Liver (tissue), 9 donors: Measurements from ENCODE around the gene HEATR3. TPM values are rescaled to one million over a fixed set of nuclear protein-coding genes. Genes with fewer than 3 reads are reported as not detected.
A peak's percentile ranks its signal among the peaks of the same experiment; 100 is the strongest.

Source experiments
- DNase-seq: peaks from one replicate; pipeline ENCODE4 v3.0.0-alpha.2; 2017; ENCODE audit warnings: low spot score
- H3K27ac ChIP-seq, 2 donors: one replicate each; pipeline ENCODE4 v1.7.0; 2013; ENCODE audit warnings: inconsistent platforms in 2 of 2, low read length in 2 of 2, control low read depth in 1 of 2, low read depth in 1 of 2, mild to moderate bottlenecking in 1 of 2
- H3K27me3 ChIP-seq, 4 donors: one replicate each; pipeline versions ENCODE4 v1.6.1 to v1.7.0; 2013; ENCODE audit warnings: low read length in 3 of 4, inconsistent platforms in 1 of 4, mild to moderate bottlenecking in 1 of 4, moderate library complexity in 1 of 4; ENCODE audit not compliant: control insufficient read depth in 4 of 4, insufficient read depth in 4 of 4
- H3K36me3 ChIP-seq, 4 donors: one replicate each; pipeline versions ENCODE4 v1.6.1 to v1.7.0; 2013; ENCODE audit warnings: low read length in 3 of 4, mild to moderate bottlenecking in 3 of 4, low read depth in 1 of 4, moderate library complexity in 1 of 4; ENCODE audit not compliant: control insufficient read depth in 4 of 4, insufficient read depth in 3 of 4
- H3K4me1 ChIP-seq, 4 donors: one replicate each; pipeline versions ENCODE4 v1.6.1 to v1.7.0; 2013; ENCODE audit warnings: low read length in 3 of 4, mild to moderate bottlenecking in 3 of 4, moderate library complexity in 1 of 4; ENCODE audit not compliant: control insufficient read depth in 4 of 4, insufficient read depth in 4 of 4
- H3K4me3 ChIP-seq, 3 donors: one replicate each; pipeline versions ENCODE4 v1.6.1 to v1.7.0; 2013; ENCODE audit warnings: low read length in 3 of 3, control low read depth in 1 of 3, low read depth in 1 of 3, mild to moderate bottlenecking in 1 of 3
- H3K9ac ChIP-seq, 2 donors: one replicate each; pipeline ENCODE4 v1.7.0; 2013; ENCODE audit warnings: low read length in 2 of 2, mild to moderate bottlenecking in 2 of 2, moderate library complexity in 2 of 2, control low read depth in 1 of 2, low read depth in 1 of 2
- H3K9me3 ChIP-seq, 4 donors: one replicate each; pipeline versions ENCODE4 v1.6.1 to v1.7.0; 2013; ENCODE audit warnings: low read length in 3 of 4; ENCODE audit not compliant: control insufficient read depth in 4 of 4
- EGR1 ChIP-seq, 2 donors: IDR thresholded peaks; 2 replicates each; pipeline ENCODE4 v1.6.1; 2016 to 2018; ENCODE audit warnings: antibody characterized with exemption in 2 of 2, low read depth in 2 of 2
- FOXA1 ChIP-seq: IDR thresholded peaks from 2 replicates; pipeline ENCODE4 v1.6.1; 2016; ENCODE audit warnings: antibody characterized with exemption
- FOXA2 ChIP-seq: IDR thresholded peaks from 2 replicates; pipeline ENCODE4 v1.6.1; 2016; ENCODE audit warnings: antibody characterized with exemption
- GABPA ChIP-seq, 2 donors: IDR thresholded peaks in 1 of 2; conservative IDR thresholded peaks in 1 of 2; 2 replicates each; pipeline ENCODE4 v1.6.1; 2016; ENCODE audit warnings: antibody characterized with exemption in 2 of 2, mild to moderate bottlenecking in 1 of 2, moderate library complexity in 1 of 2
- HNF4A ChIP-seq, 2 donors: conservative IDR thresholded peaks; 2 replicates each; pipeline ENCODE4 v1.6.1; 2016; ENCODE audit warnings: antibody characterized with exemption in 2 of 2, mild to moderate bottlenecking in 2 of 2
- HNF4G ChIP-seq: IDR thresholded peaks from 2 replicates; pipeline ENCODE4 v1.6.1; 2016; ENCODE audit warnings: antibody characterized with exemption
- JUND ChIP-seq, 2 donors: IDR thresholded peaks; 2 replicates each; pipeline ENCODE4 v1.6.1; 2016; ENCODE audit warnings: antibody characterized with exemption in 2 of 2
- NR2F2 ChIP-seq: IDR thresholded peaks from 2 replicates; pipeline ENCODE4 v1.6.1; 2016; ENCODE audit warnings: antibody characterized with exemption
- RAD21 ChIP-seq, 2 donors: IDR thresholded peaks; 2 replicates each; pipeline ENCODE4 v1.6.1; 2016; ENCODE audit warnings: antibody characterized with exemption in 2 of 2, mild to moderate bottlenecking in 2 of 2
- RXRA ChIP-seq, 2 donors: IDR thresholded peaks; 2 replicates each; pipeline ENCODE4 v1.6.1; 2017 to 2018; ENCODE audit warnings: antibody characterized with exemption in 2 of 2, mild to moderate bottlenecking in 1 of 2
- SP1 ChIP-seq: IDR thresholded peaks from 2 replicates; pipeline ENCODE4 v1.6.1; 2018; ENCODE audit warnings: antibody characterized with exemption, mild to moderate bottlenecking
- TAF1 ChIP-seq: conservative IDR thresholded peaks from 2 replicates; pipeline ENCODE4 v1.6.1; 2016; ENCODE audit warnings: antibody characterized with exemption, mild to moderate bottlenecking
- YY1 ChIP-seq: IDR thresholded peaks from 2 replicates; pipeline ENCODE4 v1.6.1; 2016; ENCODE audit warnings: antibody characterized with exemption, mild to moderate bottlenecking
- WGBS: extraction: QIAGEN DNeasy Blood & Tissue Kit; methylation state at CpG from one replicate; pipeline ENCODE4 v1.1.7; 2013; 5-methylcytosine and 5-hydroxymethylcytosine counted together
- polyA plus RNA-seq, 2 donors: library from polyadenylated mRNA; stranded (reverse) in 1 of 2; unstranded in 1 of 2; fragments of 200-250 nt in 1 of 2; fragments of >200 nt in 1 of 2; fragmentation: Nextera tagmentation in 1 of 2; extraction: Ambion mirVana in 1 of 2; gene quantifications; one replicate each; pipeline versions ENCODE4 v1.2.1 to v1.2.3, GENCODE V29; 2013 to 2015
- total RNA-seq, 2 donors: library from RNA; depleted of rRNA; stranded (reverse); fragments of >200 nt; gene quantifications; one replicate each; pipeline ENCODE4 v1.2.3, GENCODE V29; 2014
- TF ChIP-seq, protein P1 (sequence below): IDR thresholded peaks from 2 replicates; pipeline ENCODE4 v1.6.1; 2016; ENCODE audit warnings: antibody characterized with exemption
- TF ChIP-seq, protein P2 (sequence below): IDR thresholded peaks from 2 replicates; pipeline ENCODE4 v1.6.1; 2016; ENCODE audit warnings: antibody characterized with exemption, mild to moderate bottlenecking
- TF ChIP-seq, protein P3 (sequence below): IDR thresholded peaks from 2 replicates; pipeline ENCODE4 v1.6.1; 2016; ENCODE audit warnings: antibody characterized with exemption
- TF ChIP-seq, protein P4 (sequence below): IDR thresholded peaks from 2 replicates; pipeline ENCODE4 v1.6.1; 2016; ENCODE audit warnings: antibody characterized with exemption
- TF ChIP-seq, protein P5 (sequence below): fragments of 150-350 bp; IDR thresholded peaks from 2 replicates; pipeline ENCODE4 v1.5.1; 2017; ENCODE audit warnings: improper control_type of control experiment, low read depth, low read length; ENCODE audit not compliant: missing input control
- donor health status: healthy.
- donor health status: healthy.
- donor health status: healthy.
- donor health status: healthy.
- donor health status: healthy.

The HEATR3 gene
- total and polyA plus RNA-seq, 4 donors: 3.8 to 24.3 (median 9.7) TPM

DNA sequence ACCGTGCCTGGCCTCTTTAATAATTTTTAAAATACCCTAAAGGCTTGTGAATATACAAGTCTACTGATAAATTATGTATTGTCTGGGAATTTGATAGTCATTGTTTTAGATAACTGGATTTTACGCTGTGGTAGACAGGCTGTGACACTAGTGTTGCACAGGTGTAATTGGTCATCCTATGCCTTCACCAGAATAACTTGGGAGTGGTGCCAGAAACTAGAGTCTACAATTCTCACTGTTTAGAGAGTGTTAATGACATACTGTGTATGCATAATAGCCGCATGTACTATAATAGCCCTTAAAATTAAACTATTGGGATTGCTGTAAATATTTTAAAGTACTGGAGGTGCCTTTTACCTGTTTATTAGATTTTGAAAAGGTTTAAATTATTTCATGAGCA, 29.3 kb upstream of the HEATR3 start:
- 90% methylated on average over 3 of the region's 3 CpGs for WGBS
- no peaks in the 10 kb centered on the region for H3K9me3 ChIP-seq

DNA sequence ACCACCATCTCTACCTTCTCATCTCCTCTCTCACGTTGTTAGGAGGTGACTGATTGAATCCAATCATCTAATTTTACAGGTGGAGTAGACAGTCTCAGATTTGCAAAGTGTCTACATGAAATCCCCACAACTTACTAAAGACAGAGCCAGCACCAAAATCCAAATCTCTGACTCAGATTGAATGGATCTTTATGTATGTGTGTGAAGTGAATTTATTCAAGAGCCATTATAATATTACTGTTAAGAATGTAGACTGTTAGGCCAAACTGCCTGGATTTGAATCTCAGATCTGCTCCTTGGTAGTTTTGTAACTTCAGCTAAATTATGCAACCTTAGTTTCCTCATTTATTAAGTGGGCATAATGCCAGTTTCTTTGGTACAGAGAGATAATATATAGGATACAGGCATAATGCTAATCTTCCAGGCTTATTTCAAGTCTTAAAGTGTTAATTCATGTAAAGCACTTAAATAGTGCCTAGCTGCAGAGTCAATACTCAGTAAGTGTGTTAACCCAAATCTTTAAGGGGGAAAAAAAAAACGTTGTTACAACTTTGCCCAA, 28.0 kb upstream of the HEATR3 start:
- H3K4me3 ChIP-seq: no peak overlapping the region
- H3K27me3 ChIP-seq: no peaks in the 10 kb centered on the region
- H3K36me3 ChIP-seq: peaks cover 0 to 5% (median 0%) of the 10 kb centered on the region in 4 donors
- TF ChIP-seq, protein P1, sequence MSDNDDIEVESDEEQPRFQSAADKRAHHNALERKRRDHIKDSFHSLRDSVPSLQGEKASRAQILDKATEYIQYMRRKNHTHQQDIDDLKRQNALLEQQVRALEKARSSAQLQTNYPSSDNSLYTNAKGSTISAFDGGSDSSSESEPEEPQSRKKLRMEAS: no peak
- TF ChIP-seq EGR1 (IDR thresholded peaks at IDR 0.05; ENCODE audit: low read depth in 2 of 2): no peak
- TF ChIP-seq SP1: no peak
- no peak for TF ChIP-seq NR2F2
- no peak for TF ChIP-seq GABPA (IDR thresholded peaks at IDR 0.05 in 1 of 2, conservative IDR thresholded peaks at IDR 0.05 in 1 of 2)
- no peak for TF ChIP-seq TAF1
- TF ChIP-seq FOXA1: no peak
- no peak for TF ChIP-seq RAD21 (IDR thresholded peaks at IDR 0.05)
- TF ChIP-seq, protein P2, sequence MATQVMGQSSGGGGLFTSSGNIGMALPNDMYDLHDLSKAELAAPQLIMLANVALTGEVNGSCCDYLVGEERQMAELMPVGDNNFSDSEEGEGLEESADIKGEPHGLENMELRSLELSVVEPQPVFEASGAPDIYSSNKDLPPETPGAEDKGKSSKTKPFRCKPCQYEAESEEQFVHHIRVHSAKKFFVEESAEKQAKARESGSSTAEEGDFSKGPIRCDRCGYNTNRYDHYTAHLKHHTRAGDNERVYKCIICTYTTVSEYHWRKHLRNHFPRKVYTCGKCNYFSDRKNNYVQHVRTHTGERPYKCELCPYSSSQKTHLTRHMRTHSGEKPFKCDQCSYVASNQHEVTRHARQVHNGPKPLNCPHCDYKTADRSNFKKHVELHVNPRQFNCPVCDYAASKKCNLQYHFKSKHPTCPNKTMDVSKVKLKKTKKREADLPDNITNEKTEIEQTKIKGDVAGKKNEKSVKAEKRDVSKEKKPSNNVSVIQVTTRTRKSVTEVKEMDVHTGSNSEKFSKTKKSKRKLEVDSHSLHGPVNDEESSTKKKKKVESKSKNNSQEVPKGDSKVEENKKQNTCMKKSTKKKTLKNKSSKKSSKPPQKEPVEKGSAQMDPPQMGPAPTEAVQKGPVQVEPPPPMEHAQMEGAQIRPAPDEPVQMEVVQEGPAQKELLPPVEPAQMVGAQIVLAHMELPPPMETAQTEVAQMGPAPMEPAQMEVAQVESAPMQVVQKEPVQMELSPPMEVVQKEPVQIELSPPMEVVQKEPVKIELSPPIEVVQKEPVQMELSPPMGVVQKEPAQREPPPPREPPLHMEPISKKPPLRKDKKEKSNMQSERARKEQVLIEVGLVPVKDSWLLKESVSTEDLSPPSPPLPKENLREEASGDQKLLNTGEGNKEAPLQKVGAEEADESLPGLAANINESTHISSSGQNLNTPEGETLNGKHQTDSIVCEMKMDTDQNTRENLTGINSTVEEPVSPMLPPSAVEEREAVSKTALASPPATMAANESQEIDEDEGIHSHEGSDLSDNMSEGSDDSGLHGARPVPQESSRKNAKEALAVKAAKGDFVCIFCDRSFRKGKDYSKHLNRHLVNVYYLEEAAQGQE: no peak
- TF ChIP-seq RXRA (IDR thresholded peaks at IDR 0.05): no peak
- TF ChIP-seq FOXA2: no peak
- TF ChIP-seq, protein P3, sequence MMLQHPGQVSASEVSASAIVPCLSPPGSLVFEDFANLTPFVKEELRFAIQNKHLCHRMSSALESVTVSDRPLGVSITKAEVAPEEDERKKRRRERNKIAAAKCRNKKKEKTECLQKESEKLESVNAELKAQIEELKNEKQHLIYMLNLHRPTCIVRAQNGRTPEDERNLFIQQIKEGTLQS: no peak
- no peak for TF ChIP-seq HNF4G
- no peak for TF ChIP-seq YY1
- TF ChIP-seq, protein P4, sequence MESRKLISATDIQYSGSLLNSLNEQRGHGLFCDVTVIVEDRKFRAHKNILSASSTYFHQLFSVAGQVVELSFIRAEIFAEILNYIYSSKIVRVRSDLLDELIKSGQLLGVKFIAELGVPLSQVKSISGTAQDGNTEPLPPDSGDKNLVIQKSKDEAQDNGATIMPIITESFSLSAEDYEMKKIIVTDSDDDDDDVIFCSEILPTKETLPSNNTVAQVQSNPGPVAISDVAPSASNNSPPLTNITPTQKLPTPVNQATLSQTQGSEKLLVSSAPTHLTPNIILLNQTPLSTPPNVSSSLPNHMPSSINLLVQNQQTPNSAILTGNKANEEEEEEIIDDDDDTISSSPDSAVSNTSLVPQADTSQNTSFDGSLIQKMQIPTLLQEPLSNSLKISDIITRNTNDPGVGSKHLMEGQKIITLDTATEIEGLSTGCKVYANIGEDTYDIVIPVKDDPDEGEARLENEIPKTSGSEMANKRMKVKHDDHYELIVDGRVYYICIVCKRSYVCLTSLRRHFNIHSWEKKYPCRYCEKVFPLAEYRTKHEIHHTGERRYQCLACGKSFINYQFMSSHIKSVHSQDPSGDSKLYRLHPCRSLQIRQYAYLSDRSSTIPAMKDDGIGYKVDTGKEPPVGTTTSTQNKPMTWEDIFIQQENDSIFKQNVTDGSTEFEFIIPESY: no peak
- TF ChIP-seq, protein P5, sequence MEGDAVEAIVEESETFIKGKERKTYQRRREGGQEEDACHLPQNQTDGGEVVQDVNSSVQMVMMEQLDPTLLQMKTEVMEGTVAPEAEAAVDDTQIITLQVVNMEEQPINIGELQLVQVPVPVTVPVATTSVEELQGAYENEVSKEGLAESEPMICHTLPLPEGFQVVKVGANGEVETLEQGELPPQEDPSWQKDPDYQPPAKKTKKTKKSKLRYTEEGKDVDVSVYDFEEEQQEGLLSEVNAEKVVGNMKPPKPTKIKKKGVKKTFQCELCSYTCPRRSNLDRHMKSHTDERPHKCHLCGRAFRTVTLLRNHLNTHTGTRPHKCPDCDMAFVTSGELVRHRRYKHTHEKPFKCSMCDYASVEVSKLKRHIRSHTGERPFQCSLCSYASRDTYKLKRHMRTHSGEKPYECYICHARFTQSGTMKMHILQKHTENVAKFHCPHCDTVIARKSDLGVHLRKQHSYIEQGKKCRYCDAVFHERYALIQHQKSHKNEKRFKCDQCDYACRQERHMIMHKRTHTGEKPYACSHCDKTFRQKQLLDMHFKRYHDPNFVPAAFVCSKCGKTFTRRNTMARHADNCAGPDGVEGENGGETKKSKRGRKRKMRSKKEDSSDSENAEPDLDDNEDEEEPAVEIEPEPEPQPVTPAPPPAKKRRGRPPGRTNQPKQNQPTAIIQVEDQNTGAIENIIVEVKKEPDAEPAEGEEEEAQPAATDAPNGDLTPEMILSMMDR: no peak
- no peak for TF ChIP-seq HNF4A (conservative IDR thresholded peaks at IDR 0.05)
- TF ChIP-seq JUND (IDR thresholded peaks at IDR 0.05): no peak
- H3K27ac ChIP-seq: peak overlapping the region in 1 of 2 donors; percentile 33
- 45% methylated on average over 2 of the region's 2 CpGs for WGBS
- peak overlapping the region in 1 of 2 donors; percentile 51 for H3K9ac ChIP-seq
- H3K4me1 ChIP-seq: peaks cover 3 to 9% (median 5%) of the 10 kb centered on the region in 4 donors
- H3K9me3 ChIP-seq: no peaks in the 10 kb centered on the region
- no peak for DNase-seq

More for the DNA sequence above, 29.3 kb upstream of the HEATR3 start:
- no peaks in the 10 kb centered on the region for H3K27me3 ChIP-seq
- DNase-seq: no peak
- no peak overlapping the region for H3K4me3 ChIP-seq
- H3K4me1 ChIP-seq: peaks cover 3 to 9% (median 5%) of the 10 kb centered on the region in 4 donors
- no peak overlapping the region for H3K9ac ChIP-seq
- no peak overlapping the region for H3K27ac ChIP-seq
- H3K36me3 ChIP-seq: peaks cover 0 to 16% (median 4%) of the 10 kb centered on the region in 4 donors
- no peak for TF ChIP-seq NR2F2
- TF ChIP-seq RAD21 (IDR thresholded peaks at IDR 0.05): no peak
- TF ChIP-seq, protein P1: no peak
- no peak for TF ChIP-seq FOXA1
- no peak for TF ChIP-seq SP1
- no peak for TF ChIP-seq JUND (IDR thresholded peaks at IDR 0.05)
- TF ChIP-seq, protein P5: no peak
- TF ChIP-seq GABPA (IDR thresholded peaks at IDR 0.05 in 1 of 2, conservative IDR thresholded peaks at IDR 0.05 in 1 of 2): no peak
- no peak for TF ChIP-seq YY1
